Endometrium (tissue), 2 donors: Measurements from ENCODE around the gene ATP6AP1.

Experiments
- FAIRE-seq: peaks from 2 replicates; lab custom pipeline; 2012; peaks lifted over from hg19 to GRCh38; lab: Jason Lieb, UNC
- donor health status: control.
- donor health status: control.

ATP6AP1 gene

GRCh38 chrX:154471839-154472684, 43.6 kb downstream of the ATP6AP1 start:
- no peak for FAIRE-seq

GRCh38 chrX:154472685-154473632, 44.5 kb downstream of the ATP6AP1 start:
- FAIRE-seq = no peak

GRCh38 chrX:154473683-154474082, 45.2 kb downstream of the ATP6AP1 start:
- FAIRE-seq = no peak

- FAIRE-seq = no peak
These were observed 48.3 kb downstream of the ATP6AP1 start for GRCh38 chrX:154476821-154477220.

- no peak for FAIRE-seq
These were observed 49.5 kb downstream of the ATP6AP1 start for GRCh38 chrX:154477891-154478477.

GRCh38 chrX:154478728-154479622, 50.5 kb downstream of the ATP6AP1 start, which contains the start of gene LAGE3:
TSS of gene LAGE3 (minus strand) at chrX:154479281. CDS start at chrX:154478915, 366 bp downstream.
- FAIRE-seq = no peak

- no peak for FAIRE-seq
These were observed 52.7 kb downstream of the ATP6AP1 start for GRCh38 chrX:154481195-154481594.

GRCh38 chrX:154481911-154482601, 53.6 kb downstream of the ATP6AP1 start:
- FAIRE-seq = no peak

GRCh38 chrX:154482786-154483185, 54.3 kb downstream of the ATP6AP1 start:
- no peak for FAIRE-seq

GRCh38 chrX:154483325-154483724, 54.8 kb downstream of the ATP6AP1 start:
- no peak for FAIRE-seq

- FAIRE-seq = no peak
These were observed 56.0 kb downstream of the ATP6AP1 start for GRCh38 chrX:154484255-154485149.

- no peak for FAIRE-seq
These were observed 56.9 kb downstream of the ATP6AP1 start for GRCh38 chrX:154485150-154486051.

- no peak for FAIRE-seq
These were observed 57.5 kb downstream of the ATP6AP1 start for GRCh38 chrX:154486052-154486395.
